Measurements from ENCODE around the gene FGF3.

DNA sequence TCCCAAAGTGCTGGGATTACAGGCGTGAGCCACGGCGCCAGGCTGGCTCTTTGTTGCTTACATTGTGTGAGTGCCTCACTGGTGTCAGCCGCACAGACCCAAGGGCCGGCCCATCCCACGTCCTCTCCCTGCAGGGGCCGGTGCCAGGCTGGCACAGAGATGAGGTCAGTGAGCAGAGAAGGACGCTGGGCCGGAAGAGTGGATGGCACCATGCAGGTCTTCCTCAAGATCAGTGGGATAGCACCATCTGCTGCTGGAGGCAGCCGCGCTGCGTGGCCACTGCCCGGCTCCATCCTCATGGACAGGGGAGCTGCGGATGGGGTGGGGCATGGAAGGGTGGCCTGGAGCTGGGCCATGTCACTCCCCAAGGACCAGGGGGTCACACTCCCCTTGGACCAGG, 22.1 kb downstream of the FGF3 start:
- no peak for TF ChIP-seq POLR2AphosphoS5 (IDR thresholded peaks at IDR 0.05; ENCODE audit: low read depth, low read length)
- no peak for TF ChIP-seq TAF1 (IDR thresholded peaks at IDR 0.05; ENCODE audit: borderline replicate concordance, insufficient read depth, low read length)
- TF ChIP-seq, protein P1, sequence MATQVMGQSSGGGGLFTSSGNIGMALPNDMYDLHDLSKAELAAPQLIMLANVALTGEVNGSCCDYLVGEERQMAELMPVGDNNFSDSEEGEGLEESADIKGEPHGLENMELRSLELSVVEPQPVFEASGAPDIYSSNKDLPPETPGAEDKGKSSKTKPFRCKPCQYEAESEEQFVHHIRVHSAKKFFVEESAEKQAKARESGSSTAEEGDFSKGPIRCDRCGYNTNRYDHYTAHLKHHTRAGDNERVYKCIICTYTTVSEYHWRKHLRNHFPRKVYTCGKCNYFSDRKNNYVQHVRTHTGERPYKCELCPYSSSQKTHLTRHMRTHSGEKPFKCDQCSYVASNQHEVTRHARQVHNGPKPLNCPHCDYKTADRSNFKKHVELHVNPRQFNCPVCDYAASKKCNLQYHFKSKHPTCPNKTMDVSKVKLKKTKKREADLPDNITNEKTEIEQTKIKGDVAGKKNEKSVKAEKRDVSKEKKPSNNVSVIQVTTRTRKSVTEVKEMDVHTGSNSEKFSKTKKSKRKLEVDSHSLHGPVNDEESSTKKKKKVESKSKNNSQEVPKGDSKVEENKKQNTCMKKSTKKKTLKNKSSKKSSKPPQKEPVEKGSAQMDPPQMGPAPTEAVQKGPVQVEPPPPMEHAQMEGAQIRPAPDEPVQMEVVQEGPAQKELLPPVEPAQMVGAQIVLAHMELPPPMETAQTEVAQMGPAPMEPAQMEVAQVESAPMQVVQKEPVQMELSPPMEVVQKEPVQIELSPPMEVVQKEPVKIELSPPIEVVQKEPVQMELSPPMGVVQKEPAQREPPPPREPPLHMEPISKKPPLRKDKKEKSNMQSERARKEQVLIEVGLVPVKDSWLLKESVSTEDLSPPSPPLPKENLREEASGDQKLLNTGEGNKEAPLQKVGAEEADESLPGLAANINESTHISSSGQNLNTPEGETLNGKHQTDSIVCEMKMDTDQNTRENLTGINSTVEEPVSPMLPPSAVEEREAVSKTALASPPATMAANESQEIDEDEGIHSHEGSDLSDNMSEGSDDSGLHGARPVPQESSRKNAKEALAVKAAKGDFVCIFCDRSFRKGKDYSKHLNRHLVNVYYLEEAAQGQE (IDR thresholded peaks at IDR 0.05; ENCODE audit: insufficient read depth in 1 of 2, low read depth in 2 of 2, low read length in 2 of 2): no peak

Measured in PFSK-1 (cell line).